GM12878 (cell line): ENCODE data around the gene C11orf91. TPM values are rescaled to one million over a fixed set of nuclear protein-coding genes. Genes with fewer than 3 reads are reported as not detected.

Experiments
- CEBPB ChIP-seq, 2 experiments: fragments of 150-350 bp in 1 of 2; IDR thresholded peaks; 2 replicates each; pipeline ENCODE4 v1.6.1; 2012 to 2014; ENCODE audit warnings: low read depth in 2 of 2, low read length in 2 of 2, borderline replicate concordance in 1 of 2, inconsistent platforms in 1 of 2
- EP300 ChIP-seq, 2 experiments: fragments of 150-350 bp in 1 of 2; IDR thresholded peaks; 2 replicates each; pipeline ENCODE4 v1.6.1; 2011 to 2012; ENCODE audit warnings: low read depth in 2 of 2, low read length in 2 of 2, borderline replicate concordance in 1 of 2, improper control_type of control experiment in 1 of 2, inconsistent platforms in 1 of 2; ENCODE audit not compliant: control insufficient read depth in 1 of 2
- ESRRA ChIP-seq: IDR thresholded peaks from 2 replicates; pipeline ENCODE4 v1.6.1; 2012; ENCODE audit warnings: mild to moderate bottlenecking, low read length, improper control_type of control experiment
- EZH2 ChIP-seq: IDR thresholded peaks from 2 replicates; pipeline ENCODE4 v1.6.1; 2012; ENCODE audit warnings: low read depth, mild to moderate bottlenecking, control low read depth, inconsistent platforms, low read length, borderline replicate concordance; ENCODE audit not compliant: control insufficient read depth
- GABPA ChIP-seq: IDR thresholded peaks from 2 replicates; pipeline ENCODE4 v1.6.1; 2014; ENCODE audit warnings: antibody characterized with exemption, low read depth, mild to moderate bottlenecking, inconsistent platforms
- HCFC1 ChIP-seq: fragments of 150-350 bp; IDR thresholded peaks from 2 replicates; pipeline ENCODE4 v1.6.1; 2014; ENCODE audit warnings: low read length
- JUNB ChIP-seq: IDR thresholded peaks from 2 replicates; pipeline ENCODE4 v1.6.1; 2016; ENCODE audit warnings: antibody characterized with exemption, mild to moderate bottlenecking
- PML ChIP-seq: IDR thresholded peaks from 2 replicates; pipeline ENCODE4 v1.6.1; 2012; ENCODE audit warnings: low read length, inconsistent platforms
- RBBP5 ChIP-seq: fragments of 200-600 bp; sonication (generic); conservative IDR thresholded peaks from 2 replicates; pipeline ENCODE4 v1.6.1; 2016
- REST ChIP-seq: IDR thresholded peaks from 2 replicates; pipeline ENCODE4 v1.6.1; 2012; ENCODE audit warnings: mild to moderate bottlenecking, low read depth, low read length
- RUNX3 ChIP-seq: IDR thresholded peaks from 2 replicates; pipeline ENCODE4 v1.6.1; 2012; ENCODE audit warnings: low read length, inconsistent platforms
- ZNF622 ChIP-seq: fragments of 450-650 bp; IDR thresholded peaks from 2 replicates; pipeline ENCODE4 v1.6.1; 2017; ENCODE audit warnings: mild to moderate bottlenecking, inconsistent platforms
- polyA plus RNA-seq, 11 experiments: library from polyadenylated mRNA; depleted of rRNA in 4 of 11; unstranded in 6 of 11; stranded (reverse) in 5 of 11; fragments of >200 nt; fragmentation: Nextera tagmentation in 4 of 11; fragmentation: Illumina TruSeq in 1 of 11; extraction: Ambion mirVana in 4 of 11; extraction: Trizol in 1 of 11; gene quantifications; 1 replicate in 1 of 11; 2 replicates in 10 of 11; pipeline versions ENCODE4 v1.2.1 to v1.2.3, GENCODE V29; 2011 to 2016; ENCODE audit warnings: inconsistent platforms in 2 of 11, missing spikeins in 2 of 11, low read depth in 1 of 11
- total RNA-seq, 4 experiments: library from RNA; depleted of rRNA in 3 of 4; stranded (reverse); fragments of >200 nt in 3 of 4; fragmentation: Illumina TruSeq in 1 of 4; extraction: Trizol in 1 of 4; gene quantifications; 2 replicates each; pipeline versions ENCODE4 v1.2.1 to v1.2.3, GENCODE V29; 2013 to 2021
- TF ChIP-seq, protein P1 (sequence below): fragments of 450-650 bp; IDR thresholded peaks from 2 replicates; pipeline ENCODE4 v1.6.1; 2017; ENCODE audit warnings: borderline replicate concordance
- TF ChIP-seq, protein P2 (sequence below): IDR thresholded peaks from 2 replicates; pipeline ENCODE4 v1.6.1; 2011; ENCODE audit warnings: mild to moderate bottlenecking, low read depth, low read length, moderate library complexity; ENCODE audit not compliant: insufficient replicate concordance
- TF ChIP-seq, protein P3 (sequence below): fragments of 450-650 bp; IDR thresholded peaks from 2 replicates; pipeline ENCODE4 v1.6.1; 2017; ENCODE audit warnings: mild to moderate bottlenecking, low read depth, inconsistent platforms; ENCODE audit not compliant: poor library complexity, severe bottlenecking

C11orf91 gene
- total and polyA plus RNA-seq, 10 of the 15 experiments (the other 5 are each of a cell fraction or from before 2014, with no cell fraction given), result not detected

DNA sequence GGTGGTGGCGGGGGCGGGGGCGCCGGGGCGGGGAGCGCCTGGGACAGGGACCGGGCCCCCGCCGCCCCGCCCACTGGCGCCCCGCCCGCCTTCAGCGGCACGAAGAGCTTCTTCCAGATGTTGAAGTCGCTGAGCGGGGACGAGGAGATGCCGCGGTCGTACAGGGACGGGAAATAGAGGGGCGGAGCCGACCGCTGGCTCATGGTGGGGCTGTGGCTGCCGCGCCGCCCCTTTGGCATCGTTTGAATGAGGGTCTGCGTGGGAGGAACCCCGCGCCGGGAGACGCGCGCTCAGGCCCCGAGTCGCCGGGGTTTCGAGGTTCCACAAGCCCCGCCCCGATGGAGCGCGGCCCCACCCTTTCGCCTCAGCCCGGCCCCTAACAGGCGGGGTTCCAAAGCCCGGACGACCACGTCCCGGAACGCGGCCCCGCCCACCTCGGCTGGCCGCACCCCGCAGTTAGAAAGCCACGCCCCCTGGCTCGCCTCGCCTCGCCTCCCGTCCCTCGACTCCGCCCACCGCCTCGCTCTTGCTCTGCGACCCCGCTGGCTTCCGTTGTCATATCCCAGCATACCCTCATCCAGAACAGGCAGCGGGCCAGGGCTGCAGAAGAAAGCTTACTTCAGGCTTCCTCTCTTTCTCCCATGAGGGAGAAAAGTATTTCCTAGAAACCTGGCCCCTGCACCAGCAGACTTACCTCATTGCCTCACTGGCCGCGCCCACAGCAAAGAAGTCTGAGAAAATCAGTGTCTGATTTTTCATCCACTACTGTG lies at the start of gene C11orf91 (continued):
- TF ChIP-seq PML (no peak), EZH2 (no peak), ESRRA (no peak), ZNF622 (no peak), CEBPB (IDR thresholded peaks at IDR 0.05; ENCODE audit: borderline replicate concordance in 1 of 2, low read depth in 2 of 2, low read length in 2 of 2) (no peak), REST (no peak), RBBP5 (no peak), EP300 (IDR thresholded peaks at IDR 0.05; ENCODE audit: borderline replicate concordance in 1 of 2, control insufficient read depth in 1 of 2, low read depth in 2 of 2, low read length in 2 of 2) (no peak), GABPA (no peak), JUNB (no peak), RUNX3 (peak; percentile 23; the same call in 1 of the 2 replicates), HCFC1 (no peak)
- TF ChIP-seq, protein P1, sequence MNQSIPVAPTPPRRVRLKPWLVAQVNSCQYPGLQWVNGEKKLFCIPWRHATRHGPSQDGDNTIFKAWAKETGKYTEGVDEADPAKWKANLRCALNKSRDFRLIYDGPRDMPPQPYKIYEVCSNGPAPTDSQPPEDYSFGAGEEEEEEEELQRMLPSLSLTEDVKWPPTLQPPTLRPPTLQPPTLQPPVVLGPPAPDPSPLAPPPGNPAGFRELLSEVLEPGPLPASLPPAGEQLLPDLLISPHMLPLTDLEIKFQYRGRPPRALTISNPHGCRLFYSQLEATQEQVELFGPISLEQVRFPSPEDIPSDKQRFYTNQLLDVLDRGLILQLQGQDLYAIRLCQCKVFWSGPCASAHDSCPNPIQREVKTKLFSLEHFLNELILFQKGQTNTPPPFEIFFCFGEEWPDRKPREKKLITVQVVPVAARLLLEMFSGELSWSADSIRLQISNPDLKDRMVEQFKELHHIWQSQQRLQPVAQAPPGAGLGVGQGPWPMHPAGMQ, result no peak
- TF ChIP-seq, protein P2, sequence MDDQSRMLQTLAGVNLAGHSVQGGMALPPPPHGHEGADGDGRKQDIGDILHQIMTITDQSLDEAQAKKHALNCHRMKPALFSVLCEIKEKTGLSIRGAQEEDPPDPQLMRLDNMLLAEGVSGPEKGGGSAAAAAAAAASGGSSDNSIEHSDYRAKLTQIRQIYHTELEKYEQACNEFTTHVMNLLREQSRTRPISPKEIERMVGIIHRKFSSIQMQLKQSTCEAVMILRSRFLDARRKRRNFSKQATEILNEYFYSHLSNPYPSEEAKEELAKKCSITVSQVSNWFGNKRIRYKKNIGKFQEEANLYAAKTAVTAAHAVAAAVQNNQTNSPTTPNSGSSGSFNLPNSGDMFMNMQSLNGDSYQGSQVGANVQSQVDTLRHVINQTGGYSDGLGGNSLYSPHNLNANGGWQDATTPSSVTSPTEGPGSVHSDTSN, result no peak
- TF ChIP-seq, protein P3, sequence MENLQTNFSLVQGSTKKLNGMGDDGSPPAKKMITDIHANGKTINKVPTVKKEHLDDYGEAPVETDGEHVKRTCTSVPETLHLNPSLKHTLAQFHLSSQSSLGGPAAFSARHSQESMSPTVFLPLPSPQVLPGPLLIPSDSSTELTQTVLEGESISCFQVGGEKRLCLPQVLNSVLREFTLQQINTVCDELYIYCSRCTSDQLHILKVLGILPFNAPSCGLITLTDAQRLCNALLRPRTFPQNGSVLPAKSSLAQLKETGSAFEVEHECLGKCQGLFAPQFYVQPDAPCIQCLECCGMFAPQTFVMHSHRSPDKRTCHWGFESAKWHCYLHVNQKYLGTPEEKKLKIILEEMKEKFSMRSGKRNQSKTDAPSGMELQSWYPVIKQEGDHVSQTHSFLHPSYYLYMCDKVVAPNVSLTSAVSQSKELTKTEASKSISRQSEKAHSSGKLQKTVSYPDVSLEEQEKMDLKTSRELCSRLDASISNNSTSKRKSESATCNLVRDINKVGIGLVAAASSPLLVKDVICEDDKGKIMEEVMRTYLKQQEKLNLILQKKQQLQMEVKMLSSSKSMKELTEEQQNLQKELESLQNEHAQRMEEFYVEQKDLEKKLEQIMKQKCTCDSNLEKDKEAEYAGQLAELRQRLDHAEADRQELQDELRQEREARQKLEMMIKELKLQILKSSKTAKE, result no peak
- TF ChIP-seq, all 136 proteins: peak for 8
